Measurements from ENCODE around the gene ERVV-1. TPM values are rescaled to one million over a fixed set of nuclear protein-coding genes. Genes with fewer than 3 reads are reported as not detected.

ERVV-1 gene
- total and polyA plus RNA-seq, 8 donors = not detected

- no peak overlapping the region for H3K27ac ChIP-seq
- DNase-seq = no peak
- no peak for TF ChIP-seq CTCF (IDR thresholded peaks at IDR 0.05)
- TF ChIP-seq POLR2AphosphoS5 (IDR thresholded peaks at IDR 0.05) = no peak
- no peak for TF ChIP-seq POLR2A (IDR thresholded peaks at IDR 0.05)
- no peak for TF ChIP-seq EP300 (IDR thresholded peaks at IDR 0.05)
These were observed 26.5 kb upstream of the ERVV-1 start for GRCh38 chr19:52987221-52987620.

GRCh38 chr19:52988506-52988905, 25.2 kb upstream of the ERVV-1 start:
- Histone ChIP-seq H3K36me3 (peaks cover 16 to 67% (median 51%) of the 10 kb centered on the region in 4 donors), H3K27me3 (no peaks in the 10 kb centered on the region), H3K27ac (no peak overlapping the region), H3K9me3 (peaks cover 0 to 37% (median 17%) of the 10 kb centered on the region in 4 donors), H3K4me3 (no peak overlapping the region), H3K4me1 (peaks cover 11 to 23% (median 14%) of the 10 kb centered on the region in 4 donors)
- TF ChIP-seq POLR2AphosphoS5 (IDR thresholded peaks at IDR 0.05) = no peak
- no peak for TF ChIP-seq POLR2A (IDR thresholded peaks at IDR 0.05)
- no peak for TF ChIP-seq EP300 (IDR thresholded peaks at IDR 0.05)
- no peak for TF ChIP-seq CTCF (IDR thresholded peaks at IDR 0.05)
- WGBS, 5 donors = 88 to 94% (median 92%) methylated on average over 5 of the region's 5 CpGs
- DNase-seq = no peak
- intact Hi-C loops (cut with DNase I; ENCODE audit: low total_unique reads) = no loop called here

More at GRCh38 chr19:52987221-52987620, 26.5 kb upstream of the ERVV-1 start:
- H3K36me3 ChIP-seq = peaks cover 16 to 77% (median 53%) of the 10 kb centered on the region in 4 donors
- no peak overlapping the region for H3K4me3 ChIP-seq
- peaks cover 0 to 38% (median 18%) of the 10 kb centered on the region in 4 donors for H3K9me3 ChIP-seq
- intact Hi-C loops (cut with DNase I; ENCODE audit: low total_unique reads) = no loop called here
- 89 to 97% (median 93%) methylated on average over 4 of the region's 4 CpGs for WGBS, 5 donors
- H3K4me1 ChIP-seq = peaks cover 5 to 12% (median 7%) of the 10 kb centered on the region in 4 donors
- H3K27me3 ChIP-seq = no peaks in the 10 kb centered on the region

- TF ChIP-seq POLR2A (IDR thresholded peaks at IDR 0.05) (no peak), EP300 (IDR thresholded peaks at IDR 0.05) (no peak), CTCF (IDR thresholded peaks at IDR 0.05) (no peak), POLR2AphosphoS5 (IDR thresholded peaks at IDR 0.05) (no peak)
- Histone ChIP-seq H3K36me3 (peaks cover 7 to 43% (median 30%) of the 10 kb centered on the region in 4 donors), H3K27ac (no peak overlapping the region), H3K9me3 (peaks cover 0 to 20% (median 6%) of the 10 kb centered on the region in 4 donors), H3K27me3 (no peaks in the 10 kb centered on the region), H3K4me1 (peaks cover 11 to 31% (median 20%) of the 10 kb centered on the region in 4 donors), H3K4me3 (no peak overlapping the region)
- intact Hi-C loops (cut with DNase I; ENCODE audit: low total_unique reads) = no loop called here
- DNase-seq = no peak
- WGBS, 5 donors = 86 to 94% (median 93%) methylated on average over 16 of the region's 16 CpGs
These were observed 22.8 kb upstream of the ERVV-1 start for GRCh38 chr19:52990759-52991418.

- H3K36me3 ChIP-seq = peaks cover 1 to 37% (median 24%) of the 10 kb centered on the region in 4 donors
- H3K4me1 ChIP-seq = peaks cover 11 to 31% (median 20%) of the 10 kb centered on the region in 4 donors
- H3K27me3 ChIP-seq = no peaks in the 10 kb centered on the region
- intact Hi-C loops (cut with DNase I; ENCODE audit: low total_unique reads) = no loop called here
- TF ChIP-seq POLR2AphosphoS5 (IDR thresholded peaks at IDR 0.05) (no peak), EP300 (IDR thresholded peaks at IDR 0.05) (no peak), POLR2A (IDR thresholded peaks at IDR 0.05) (no peak), CTCF (IDR thresholded peaks at IDR 0.05) (no peak)
- peaks cover 0 to 14% (median 4%) of the 10 kb centered on the region in 4 donors for H3K9me3 ChIP-seq
- no peak overlapping the region for H3K4me3 ChIP-seq
- WGBS, 5 donors = 66 to 92% (median 90%) methylated on average over 2 of the region's 2 CpGs
- DNase-seq = no peak
- H3K27ac ChIP-seq = no peak overlapping the region
These were observed 22.2 kb upstream of the ERVV-1 start for GRCh38 chr19:52991484-52991883.

Measured in stomach (tissue), 9 donors.